ENCODE data around the gene ATP5ME.
"Not testable (repeated sequence)": the region's sequence is repeated elsewhere in the genome, so short reads cannot be mapped to it uniquely, and the experiment has no call there.

Gene ATP5ME

DNA sequence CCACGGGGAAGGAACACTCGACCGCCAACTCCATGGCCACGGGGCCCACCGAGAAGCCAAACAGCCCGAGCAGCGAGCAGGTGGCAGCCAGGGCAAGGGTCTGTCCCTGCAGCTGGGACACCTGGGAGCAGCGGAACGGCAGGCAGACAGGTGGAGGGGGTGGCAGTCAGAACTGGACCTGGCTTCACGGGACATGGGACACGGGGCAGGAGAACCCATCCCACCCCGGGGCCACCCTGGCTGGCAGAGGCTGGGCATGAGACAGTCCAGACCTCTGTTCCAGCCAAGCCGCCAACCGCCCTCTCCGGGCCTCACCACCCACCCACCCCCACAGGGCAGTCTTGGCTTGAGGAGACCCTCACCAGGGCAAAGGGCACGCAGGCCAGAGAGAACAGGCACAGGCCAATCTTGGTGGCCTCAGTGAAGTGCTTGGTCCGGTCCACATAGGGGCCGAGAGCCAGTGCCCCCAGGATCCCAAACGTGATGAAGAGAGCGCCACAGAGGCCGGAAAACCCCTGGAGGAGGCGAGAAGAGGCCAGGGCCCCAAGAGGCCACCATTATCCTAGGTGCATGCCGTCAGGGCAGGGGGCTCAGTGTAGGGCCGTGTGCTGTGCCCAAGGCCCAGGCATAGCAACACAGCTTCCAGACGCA, 9.3 kb upstream of the ATP5ME start:
- no peak for DNase-seq

GRCh38 chr4:682490-683172, 8.6 kb upstream of the ATP5ME start:
- DNase-seq = no peak

- peak; percentile 28 for DNase-seq
These were observed 7.8 kb upstream of the ATP5ME start for GRCh38 chr4:681736-682451.

DNA sequence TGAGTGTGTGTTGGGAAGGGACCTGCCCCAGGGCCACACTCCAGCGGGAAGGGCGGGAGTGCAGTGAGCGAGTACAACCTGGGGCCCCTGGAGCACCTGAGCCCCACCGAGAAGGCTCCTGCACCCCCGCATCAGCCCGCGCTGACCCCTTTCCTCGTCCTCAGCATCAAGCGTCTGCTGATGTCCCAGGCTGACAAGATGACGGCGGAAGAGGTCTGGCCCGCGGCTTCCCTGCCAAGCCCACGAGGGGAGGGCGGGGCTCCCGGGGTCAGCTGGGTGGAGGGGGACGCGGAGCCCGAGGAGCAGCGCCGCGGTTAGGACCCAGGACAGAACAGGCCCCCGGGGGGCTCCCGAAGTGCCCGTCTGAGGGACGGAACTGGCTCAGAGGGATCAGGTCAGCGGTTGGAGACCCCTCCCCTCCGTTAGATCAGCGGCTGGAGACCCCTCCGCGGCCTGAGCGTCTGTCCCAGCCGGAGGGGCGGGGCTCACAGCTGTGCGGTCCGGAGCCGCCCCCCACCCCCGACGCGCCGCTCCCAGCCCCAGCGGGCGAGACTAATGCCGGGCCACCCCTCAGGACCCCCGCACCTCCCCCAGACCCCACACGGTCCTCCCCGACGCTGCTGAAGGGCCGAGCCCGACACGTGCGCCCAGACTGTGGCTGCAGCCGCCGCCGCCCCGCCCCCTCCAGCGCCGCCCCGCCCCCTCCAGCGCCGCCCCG, 7.0 kb upstream of the ATP5ME start:
- peak; percentile 49 for DNase-seq

GRCh38 chr4:680551-680927, 6.5 kb upstream of the ATP5ME start:
- DNase-seq = peak; percentile 8

DNA sequence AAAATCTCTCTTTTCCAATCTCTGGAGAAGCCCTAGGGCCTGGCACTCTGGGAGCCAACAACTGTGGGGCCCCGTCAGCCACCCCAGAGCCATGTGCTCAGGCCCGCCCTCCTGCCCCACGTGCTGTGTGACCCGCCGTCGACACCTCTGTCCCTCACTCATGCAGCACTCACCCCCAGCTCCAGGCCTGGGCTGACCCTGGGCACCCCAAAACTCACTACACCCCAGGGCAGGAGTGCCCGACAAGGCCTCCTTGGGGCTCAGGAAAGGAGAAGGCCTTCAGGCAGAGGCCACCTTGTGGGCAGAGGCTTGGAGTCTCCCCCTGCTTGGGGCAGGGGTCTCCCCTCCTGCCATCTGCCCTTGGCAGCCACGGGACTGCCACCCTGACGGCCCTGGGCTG, 6.0 kb upstream of the ATP5ME start:
- DNase-seq = no peak

- no peak for DNase-seq
These were observed 5.6 kb upstream of the ATP5ME start for GRCh38 chr4:679629-680028.

DNA sequence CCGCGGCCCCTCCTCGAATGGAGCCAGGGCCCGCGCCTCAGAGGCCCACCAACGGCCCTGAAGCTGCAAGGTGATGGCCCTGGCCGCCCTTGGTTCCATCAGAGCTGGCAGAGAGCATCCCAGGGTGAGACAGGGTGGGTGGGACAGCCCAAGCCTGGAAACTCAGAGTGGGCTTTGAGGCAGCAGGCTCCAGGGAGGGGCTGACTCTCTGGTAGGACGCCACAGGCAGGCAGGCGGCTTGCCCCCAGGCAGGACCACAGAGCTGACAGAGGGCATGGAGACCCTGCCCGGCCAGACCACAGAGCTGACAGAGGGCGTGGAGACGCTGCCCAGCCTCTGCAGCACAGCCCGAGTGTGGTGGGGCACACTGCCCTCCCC, 5.0 kb upstream of the ATP5ME start:
- DNase-seq = no peak

DNA sequence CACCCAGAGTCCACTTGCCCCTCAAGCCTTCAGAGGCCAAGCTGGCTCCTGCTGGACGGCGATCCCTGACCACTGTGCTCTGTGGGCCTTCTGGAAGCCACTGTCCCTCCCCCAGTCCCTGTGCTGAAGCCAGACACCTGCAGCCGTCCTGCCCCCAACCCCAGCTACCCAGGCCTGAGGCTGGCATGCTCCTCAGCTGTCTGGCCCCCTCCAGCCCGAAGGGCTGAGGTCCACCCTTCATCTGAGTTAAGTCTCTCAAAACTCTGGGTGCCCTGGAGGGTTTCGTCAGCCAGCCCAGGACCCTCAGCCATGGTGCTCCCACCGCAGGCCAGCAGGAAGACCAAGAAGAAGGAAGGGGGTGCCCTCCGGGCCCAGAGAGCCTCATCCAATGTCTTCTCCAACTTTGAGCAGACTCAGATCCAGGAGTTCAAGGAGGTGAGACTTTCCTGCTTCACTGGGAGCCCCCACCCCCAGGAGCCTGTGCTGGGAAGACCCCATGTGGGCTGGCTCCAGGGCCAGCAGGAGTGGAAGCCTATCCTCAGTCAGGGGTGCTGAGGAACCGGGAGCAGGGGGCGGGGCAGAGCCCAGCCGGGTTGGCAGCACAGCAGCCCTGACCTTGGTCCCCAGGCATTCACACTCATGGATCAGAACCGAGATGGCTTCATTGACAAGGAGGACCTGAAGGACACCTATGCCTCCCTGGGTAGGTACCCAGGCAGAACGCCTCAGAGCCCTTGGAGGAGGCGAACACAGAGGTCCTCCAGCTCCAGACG, 4.4 kb upstream of the ATP5ME start:
- DNase-seq = no peak

DNA sequence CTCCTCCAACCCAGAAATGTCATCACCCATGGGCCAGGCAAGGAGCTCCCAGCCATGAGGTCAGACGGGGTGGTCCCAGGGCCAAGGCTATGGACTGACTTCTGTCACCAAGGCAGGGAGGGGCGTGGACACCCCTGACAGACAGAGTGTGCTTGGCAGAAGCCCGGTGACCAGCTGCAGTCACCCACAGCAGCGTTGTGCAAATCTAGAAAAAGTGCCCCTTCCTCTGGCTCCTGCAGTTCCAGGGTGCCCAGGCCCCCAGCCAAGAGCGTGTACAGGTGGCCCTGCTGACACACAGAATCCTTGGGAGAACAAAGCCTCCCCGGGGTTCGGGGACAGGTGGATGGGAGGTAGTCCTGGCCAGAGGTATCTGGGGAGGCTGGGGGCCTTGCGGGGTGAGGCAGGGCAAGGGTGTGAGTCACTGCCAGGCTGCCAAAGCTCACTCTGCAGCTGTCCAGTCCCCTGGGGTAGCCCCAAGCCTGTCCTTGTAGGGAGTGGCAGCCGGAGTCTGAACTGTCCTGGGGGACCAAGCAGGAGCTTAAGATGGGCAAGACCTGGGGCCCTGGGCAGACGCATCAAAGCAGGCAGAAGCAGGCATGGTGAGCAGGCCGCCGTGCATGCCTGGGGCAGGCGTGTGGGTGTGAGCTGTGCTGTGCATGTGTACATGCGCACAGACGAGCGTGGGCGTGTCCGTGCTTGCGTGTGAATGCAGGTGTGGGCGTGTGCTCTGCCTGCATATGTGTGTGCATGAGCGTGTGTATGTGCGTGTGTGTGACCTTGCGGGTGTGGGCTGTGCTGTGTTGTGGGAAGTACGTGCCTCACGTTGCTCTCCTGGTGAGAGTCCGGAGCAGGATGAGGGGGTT, 3.6 kb upstream of the ATP5ME start:
- peak; percentile 26 for DNase-seq

- DNase-seq = no peak
These were observed 2.8 kb upstream of the ATP5ME start for GRCh38 chr4:676871-677235.

DNA sequence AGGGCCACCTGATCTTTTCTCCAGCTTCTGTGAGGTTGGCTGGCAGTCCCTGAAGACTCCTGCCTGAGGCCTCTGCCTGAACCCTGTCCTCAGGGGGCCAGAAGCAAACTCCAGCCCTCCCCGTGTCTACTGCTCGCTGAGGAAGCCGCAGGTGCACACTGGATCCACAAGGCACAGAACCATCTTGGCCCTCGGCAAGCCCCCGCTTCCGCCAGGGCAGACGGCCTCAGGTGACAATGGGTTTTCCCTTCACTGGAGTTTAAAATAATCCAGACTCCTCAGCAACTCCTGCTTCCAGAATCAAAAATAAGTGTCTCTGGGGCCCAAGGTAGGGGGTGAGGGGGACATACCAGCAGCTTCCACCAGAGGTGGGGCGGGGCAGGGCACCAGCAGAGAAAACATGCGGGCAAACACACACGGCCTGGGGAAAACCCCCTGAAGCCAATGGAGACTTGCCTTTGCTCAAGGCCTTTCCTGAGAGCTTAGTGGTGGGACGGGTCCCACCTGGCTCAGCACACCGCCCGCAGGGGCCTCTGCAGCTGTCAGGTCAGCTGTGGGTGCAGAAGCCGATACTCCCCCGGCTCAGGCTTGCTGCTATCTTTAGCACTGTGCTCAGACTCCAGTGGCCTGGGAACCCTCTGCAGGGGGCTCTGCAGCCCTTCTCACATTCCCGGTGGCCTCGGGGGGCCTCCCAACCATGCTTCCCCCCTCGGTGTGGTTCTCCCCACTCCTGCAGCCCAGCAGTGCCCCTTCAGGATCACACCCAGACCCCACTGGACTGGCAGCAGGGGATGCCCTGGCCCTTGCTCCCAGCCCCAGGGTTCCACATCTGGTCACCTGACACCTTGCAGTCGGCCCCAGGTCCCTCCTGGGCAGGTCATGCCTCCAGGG, 2.1 kb upstream of the ATP5ME start:
- no peak for DNase-seq

GRCh38 chr4:675036-675882, 1.2 kb upstream of the ATP5ME start:
- DNase-seq = no peak

DNA sequence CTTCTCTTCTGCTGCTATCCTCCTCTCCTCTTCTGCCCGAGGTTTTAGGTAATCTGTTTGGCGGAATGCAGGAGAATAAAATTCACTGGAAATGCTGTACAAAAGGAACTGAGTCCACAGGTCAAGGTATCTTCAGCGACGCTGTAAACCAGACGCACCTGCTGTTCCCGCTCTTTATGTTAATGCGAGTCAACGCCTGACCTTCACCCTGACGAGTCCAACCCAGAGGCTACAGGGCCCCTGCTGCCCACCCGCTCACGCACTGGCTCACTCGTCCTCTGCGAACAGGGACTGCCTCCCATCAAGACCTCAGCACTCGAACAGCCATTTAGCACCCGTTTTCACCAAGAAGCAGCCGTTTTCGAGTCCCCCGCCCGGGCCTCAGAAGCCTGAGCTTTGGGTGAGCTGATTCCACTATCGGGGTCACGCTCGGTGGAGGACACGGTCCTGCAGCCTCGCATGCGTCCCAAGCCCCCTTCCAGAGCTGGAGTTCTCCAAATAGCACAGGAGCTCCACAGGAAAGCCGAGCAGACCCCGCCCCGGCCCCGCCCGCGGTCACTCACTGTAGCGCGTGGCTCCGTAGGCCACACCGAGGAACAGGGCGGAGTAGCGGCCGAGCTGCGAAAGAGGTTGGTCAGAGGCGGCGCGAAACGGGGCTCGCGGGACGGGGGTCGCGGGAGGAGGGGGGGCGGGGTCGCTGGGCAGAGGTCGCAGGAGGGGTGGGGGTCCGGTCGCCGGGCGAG, 556 bp downstream of the ATP5ME start:
- no peak for DNase-seq

DNA sequence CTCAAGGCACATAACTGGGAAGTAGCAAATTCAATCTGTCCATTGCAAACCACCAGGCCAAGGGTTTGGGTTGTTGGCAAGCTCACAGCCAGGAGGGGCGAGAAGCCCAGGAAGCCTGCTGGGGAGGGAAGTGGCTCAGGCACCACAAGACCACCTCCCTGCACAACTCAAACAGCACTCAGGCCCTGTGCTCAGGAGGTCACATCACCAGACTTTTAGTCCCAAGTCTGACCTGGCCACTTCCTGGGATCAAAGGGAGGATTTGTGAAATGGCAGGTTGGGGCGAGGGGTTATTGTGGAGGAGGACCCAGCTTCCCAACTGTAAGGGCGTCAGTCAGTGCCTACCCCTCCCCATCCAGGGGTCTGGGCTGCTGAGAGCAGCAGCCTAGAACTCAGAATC, 2.3 kb downstream of the ATP5ME start:
- DNase-seq = no peak

GRCh38 chr4:669806-670559, 4.1 kb downstream of the ATP5ME start:
- not testable (repeated sequence) for DNase-seq

DNA sequence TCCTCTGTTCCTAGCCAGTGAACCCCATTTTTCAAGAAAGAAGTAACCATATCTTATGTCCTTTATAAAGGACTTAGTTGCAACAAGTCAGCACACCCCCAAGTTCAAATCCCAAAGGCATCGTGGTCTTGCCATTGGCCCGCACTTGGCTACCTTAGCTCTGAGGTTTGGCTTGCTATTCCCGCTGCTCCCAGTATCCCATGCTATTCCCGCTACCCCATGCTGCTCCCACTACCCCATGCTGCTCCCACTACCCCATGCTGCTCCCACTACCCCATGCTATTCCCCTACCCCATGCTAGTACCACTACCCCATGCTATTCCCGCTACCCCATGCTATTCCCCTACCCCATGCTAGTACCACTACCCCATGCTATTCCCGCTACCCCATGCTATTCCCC, 5.9 kb downstream of the ATP5ME start:
- not testable (repeated sequence) for DNase-seq

DNA sequence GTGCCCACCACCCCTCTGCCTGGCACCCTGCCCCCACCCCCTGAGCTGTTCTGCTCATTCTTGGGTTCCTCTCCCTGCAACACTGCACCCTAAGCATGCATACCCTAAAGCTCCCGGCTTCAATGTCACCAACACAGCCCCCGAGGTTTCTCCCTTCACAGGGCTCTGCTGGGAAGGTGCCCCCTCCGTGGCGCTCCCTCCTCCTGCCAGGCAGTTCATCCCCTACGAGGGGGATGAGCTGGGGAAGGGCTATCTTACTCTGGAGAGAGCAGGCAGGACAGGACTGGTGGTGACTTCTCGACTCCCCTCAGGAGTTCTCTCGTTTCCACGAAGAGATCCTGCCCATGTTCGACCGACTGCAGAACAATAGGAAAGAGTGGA, 6.5 kb downstream of the ATP5ME start:
- no peak for DNase-seq

Measured in CD4-positive, alpha-beta T cell treated with Interleukin-4 for 4 hours (primary cell).